Karpas-422 (cell line): ENCODE measurements around the gene DPPA2. TPM values are rescaled to one million over a fixed set of nuclear protein-coding genes. Genes with fewer than 3 reads are reported as not detected.

Experiments
- DNase-seq: peaks from one replicate; pipeline ENCODE4 v3.0.0-alpha.2; 2015
- H2AFZ ChIP-seq: fragments of 200-600 bp; sonication (generic); 2 replicates; pipeline ENCODE4 v1.6.1; 2014; ENCODE audit warnings: antibody characterized with exemption, low read length, mixed read lengths
- H3K27ac ChIP-seq: fragments of 200-600 bp; sonication (generic); 2 replicates; pipeline ENCODE4 v1.5.1; 2014; ENCODE audit warnings: mild to moderate bottlenecking, low read length, moderate library complexity
- H3K27me3 ChIP-seq: fragments of 200-600 bp; sonication (generic); 2 replicates; pipeline ENCODE4 v1.6.1; 2014; ENCODE audit warnings: low read length, mixed read lengths
- H3K36me3 ChIP-seq: fragments of 200-600 bp; sonication (generic); 2 replicates; pipeline ENCODE4 v1.6.1; 2014; ENCODE audit warnings: low read length, mixed read lengths; ENCODE audit not compliant: insufficient read depth
- H3K4me1 ChIP-seq: fragments of 200-600 bp; sonication (generic); 2 replicates; pipeline ENCODE4 v1.6.1; 2014; ENCODE audit warnings: mild to moderate bottlenecking, low read length, mixed read lengths
- H3K4me2 ChIP-seq: fragments of 200-600 bp; sonication (generic); 2 replicates; pipeline ENCODE4 v1.6.1; 2014; ENCODE audit warnings: low read length, low read depth, mild to moderate bottlenecking; ENCODE audit not compliant: poor library complexity, severe bottlenecking
- H3K4me3 ChIP-seq: fragments of 200-600 bp; sonication (generic); 2 replicates; pipeline ENCODE4 v1.5.1; 2014; ENCODE audit warnings: mild to moderate bottlenecking, antibody characterized with exemption, low read length, mixed read lengths
- H3K79me2 ChIP-seq: fragments of 200-600 bp; sonication (generic); 2 replicates; pipeline ENCODE4 v1.6.1; 2014; ENCODE audit warnings: mild to moderate bottlenecking, low read length, mixed read lengths
- H3K9ac ChIP-seq: fragments of 200-600 bp; sonication (generic); 2 replicates; pipeline ENCODE4 v1.6.0; 2014; ENCODE audit warnings: low read length
- H3K9me2 ChIP-seq: fragments of 200-600 bp; sonication (generic), shearing (Covaris generic); replicated peaks from 2 replicates; pipeline ENCODE4 v1.6.0; 2014; ENCODE audit warnings: mild to moderate bottlenecking, low read length, moderate library complexity; ENCODE audit not compliant: insufficient read depth
- H3K9me3 ChIP-seq: fragments of 300-700, 200-600 bp; sonication (generic); 2 replicates; pipeline ENCODE4 v1.6.1; 2014; ENCODE audit warnings: low read length, mixed read lengths
- H4K20me1 ChIP-seq: fragments of 200-600 bp; sonication (generic); 2 replicates; pipeline ENCODE4 v1.6.1; 2014; ENCODE audit warnings: mild to moderate bottlenecking, antibody characterized with exemption, low read length, low read depth; ENCODE audit not compliant: insufficient read depth
- total RNA-seq: library from RNA; depleted of rRNA; stranded (reverse); fragments of >200 nt; shearing (Covaris generic); gene quantifications from 2 replicates; pipeline ENCODE4 v1.2.3, GENCODE V29; 2014; ENCODE audit warnings: low replicate concordance

Gene DPPA2
- total RNA-seq, 1 experiment from 2014 or later, result not detected

DNA sequence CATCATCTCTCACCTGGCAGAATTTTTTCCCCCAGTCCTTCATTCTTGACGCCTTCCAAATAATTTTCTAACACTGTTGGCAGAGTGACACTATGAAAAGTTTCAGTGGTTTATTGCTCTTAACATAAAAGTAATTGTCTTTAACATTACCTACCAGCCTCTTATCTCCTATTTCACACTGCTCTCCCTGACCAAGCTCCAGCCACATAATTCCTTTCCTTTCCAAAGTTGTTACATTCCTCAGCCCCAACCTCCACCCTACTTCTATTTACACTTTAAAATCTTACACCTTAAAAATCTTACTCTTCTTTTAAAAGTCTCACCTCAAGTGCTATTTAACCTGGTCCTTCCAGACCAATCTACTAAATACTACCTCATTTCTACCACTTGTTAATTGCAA is 18.3 kb upstream of the DPPA2 start:
- Histone ChIP-seq H3K9me3 (no peaks in the 10 kb centered on the region), H3K9ac (no peak overlapping the region), H4K20me1 (no peaks in the 10 kb centered on the region), H3K4me1 (no peaks in the 10 kb centered on the region), H3K9me2 (no peaks in the 10 kb centered on the region), H3K36me3 (no peaks in the 10 kb centered on the region), H3K27ac (no peak overlapping the region), H3K79me2 (no peaks in the 10 kb centered on the region), H3K27me3 (no peaks in the 10 kb centered on the region), H3K4me3 (no peak overlapping the region), H3K4me2 (no peak overlapping the region), H2AFZ (no peak overlapping the region)
- DNase-seq, result no peak

GRCh38 chr3:109331692-109332091 is 15.4 kb upstream of the DPPA2 start:
- Histone ChIP-seq H3K4me2 (no peak overlapping the region), H3K27ac (no peak overlapping the region), H3K4me1 (no peaks in the 10 kb centered on the region), H3K9me2 (no peaks in the 10 kb centered on the region), H3K9ac (no peak overlapping the region), H3K9me3 (no peaks in the 10 kb centered on the region), H3K4me3 (no peak overlapping the region), H3K36me3 (no peaks in the 10 kb centered on the region), H3K27me3 (no peaks in the 10 kb centered on the region), H2AFZ (no peak overlapping the region), H3K79me2 (no peaks in the 10 kb centered on the region), H4K20me1 (no peaks in the 10 kb centered on the region)
- DNase-seq, result no peak

- Histone ChIP-seq H3K4me2 (no peak overlapping the region), H3K27me3 (no peaks in the 10 kb centered on the region), H2AFZ (no peak overlapping the region), H3K27ac (no peak overlapping the region), H3K9me3 (no peaks in the 10 kb centered on the region), H3K4me1 (no peaks in the 10 kb centered on the region), H3K4me3 (no peak overlapping the region), H3K79me2 (no peaks in the 10 kb centered on the region), H4K20me1 (no peaks in the 10 kb centered on the region), H3K36me3 (no peaks in the 10 kb centered on the region), H3K9me2 (no peaks in the 10 kb centered on the region), H3K9ac (no peak overlapping the region)
- no peak for DNase-seq
These were observed 14.1 kb upstream of the DPPA2 start for GRCh38 chr3:109330405-109330804.

DNA sequence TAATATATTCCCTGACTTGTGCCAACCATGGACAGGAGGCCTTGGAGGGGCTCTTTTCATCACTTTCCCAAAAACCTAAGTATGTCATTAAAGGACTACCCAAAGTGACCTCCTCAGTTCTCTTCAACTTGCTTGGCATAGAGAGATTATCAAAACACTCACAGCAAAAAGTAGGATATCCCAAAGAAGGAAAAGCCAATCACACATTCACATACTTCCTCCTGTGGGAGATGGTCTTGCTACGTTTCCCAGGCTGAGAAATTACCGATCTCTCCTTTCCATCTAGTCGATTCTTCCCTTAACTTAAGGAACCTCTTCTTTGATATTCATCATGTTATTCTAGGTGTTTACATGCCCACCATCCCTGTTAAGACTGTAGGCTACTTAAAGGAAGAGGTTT is 11.9 kb upstream of the DPPA2 start:
- no peak overlapping the region for H3K27ac ChIP-seq
- H3K9me3 ChIP-seq, result no peaks in the 10 kb centered on the region
- H2AFZ ChIP-seq, result no peak overlapping the region
- H4K20me1 ChIP-seq, result no peaks in the 10 kb centered on the region
- no peak overlapping the region for H3K4me3 ChIP-seq
- DNase-seq, result no peak
- no peaks in the 10 kb centered on the region for H3K79me2 ChIP-seq
- no peaks in the 10 kb centered on the region for H3K36me3 ChIP-seq
- no peaks in the 10 kb centered on the region for H3K4me1 ChIP-seq
- no peaks in the 10 kb centered on the region for H3K27me3 ChIP-seq
- H3K9ac ChIP-seq, result no peak overlapping the region
- no peaks in the 10 kb centered on the region for H3K9me2 ChIP-seq
- H3K4me2 ChIP-seq, result no peak overlapping the region

- Histone ChIP-seq H3K9me2 (no peaks in the 10 kb centered on the region), H3K4me1 (no peaks in the 10 kb centered on the region), H4K20me1 (no peaks in the 10 kb centered on the region), H3K9me3 (no peaks in the 10 kb centered on the region), H2AFZ (no peak overlapping the region), H3K27ac (no peak overlapping the region), H3K4me2 (no peak overlapping the region), H3K79me2 (no peaks in the 10 kb centered on the region), H3K36me3 (no peaks in the 10 kb centered on the region), H3K4me3 (no peak overlapping the region), H3K9ac (no peak overlapping the region), H3K27me3 (no peaks in the 10 kb centered on the region)
- DNase-seq, result no peak
These were observed 9.3 kb upstream of the DPPA2 start for GRCh38 chr3:109325657-109326056.

GRCh38 chr3:109325109-109325508 is 8.8 kb upstream of the DPPA2 start:
- Histone ChIP-seq H3K9ac (no peak overlapping the region), H2AFZ (no peak overlapping the region), H3K27ac (no peak overlapping the region), H3K4me1 (no peaks in the 10 kb centered on the region), H3K4me3 (no peak overlapping the region), H3K9me2 (no peaks in the 10 kb centered on the region), H3K9me3 (no peaks in the 10 kb centered on the region), H3K4me2 (no peak overlapping the region), H3K79me2 (no peaks in the 10 kb centered on the region), H3K27me3 (no peaks in the 10 kb centered on the region), H3K36me3 (no peaks in the 10 kb centered on the region), H4K20me1 (no peaks in the 10 kb centered on the region)
- DNase-seq, result no peak

DNA sequence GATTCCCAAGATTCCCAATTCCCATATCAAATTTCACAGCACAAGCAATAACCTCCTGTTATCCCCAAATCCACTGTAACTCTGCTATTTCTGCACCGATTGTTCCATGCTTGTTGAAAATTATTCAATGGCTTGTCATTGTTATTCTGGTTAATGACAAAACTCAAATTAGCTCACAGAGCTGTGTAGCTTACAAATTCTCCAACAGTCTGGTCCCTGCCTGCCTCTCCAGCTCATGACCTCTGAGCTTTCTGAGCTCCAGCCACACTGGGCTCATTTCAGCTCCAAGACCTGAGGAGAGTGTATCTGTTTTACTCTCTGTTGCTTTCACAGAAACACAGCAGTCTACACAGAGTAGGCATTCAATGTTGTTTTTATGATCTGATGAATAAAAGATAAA is 3.3 kb downstream of the DPPA2 start:
- H3K4me2 ChIP-seq, result no peak overlapping the region
- no peaks in the 10 kb centered on the region for H3K36me3 ChIP-seq
- no peak overlapping the region for H3K27ac ChIP-seq
- no peaks in the 10 kb centered on the region for H3K9me2 ChIP-seq
- H3K9ac ChIP-seq, result no peak overlapping the region
- no peak overlapping the region for H3K4me3 ChIP-seq
- H3K9me3 ChIP-seq, result no peaks in the 10 kb centered on the region
- H3K27me3 ChIP-seq, result no peaks in the 10 kb centered on the region
- H2AFZ ChIP-seq, result no peak overlapping the region
- no peaks in the 10 kb centered on the region for H3K79me2 ChIP-seq
- H4K20me1 ChIP-seq, result no peaks in the 10 kb centered on the region
- no peak for DNase-seq
- no peaks in the 10 kb centered on the region for H3K4me1 ChIP-seq

DNA sequence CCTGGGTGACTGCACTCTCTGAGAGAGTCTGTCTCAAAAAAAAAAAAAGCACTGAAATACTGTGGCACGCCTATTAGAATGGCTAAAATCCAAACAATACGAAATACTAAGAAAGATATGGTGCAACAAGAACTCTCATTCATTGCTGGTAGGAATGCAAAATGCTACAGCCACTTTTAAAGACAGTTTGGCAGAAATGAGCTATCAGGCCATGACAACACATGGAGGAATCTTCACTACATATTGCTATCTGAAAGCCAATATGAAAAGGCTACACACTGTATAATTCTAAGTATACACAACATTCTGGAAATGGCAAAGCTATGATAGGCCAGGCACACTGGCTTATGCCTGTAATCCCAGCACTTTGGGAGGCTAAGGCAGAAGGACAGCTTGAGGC is 18.8 kb downstream of the DPPA2 start:
- no peak for DNase-seq
- H3K9me2 ChIP-seq, result no peaks in the 10 kb centered on the region; the same call in 1 of the 2 replicates
- H3K27me3 ChIP-seq, result no peaks in the 10 kb centered on the region
- no peak overlapping the region for H3K4me3 ChIP-seq
- H3K4me1 ChIP-seq, result no peaks in the 10 kb centered on the region
- H3K27ac ChIP-seq, result no peak overlapping the region
- H3K79me2 ChIP-seq, result no peaks in the 10 kb centered on the region
- no peaks in the 10 kb centered on the region for H4K20me1 ChIP-seq
- H3K9ac ChIP-seq, result no peak overlapping the region
- no peak overlapping the region for H2AFZ ChIP-seq
- no peaks in the 10 kb centered on the region for H3K36me3 ChIP-seq
- no peaks in the 10 kb centered on the region for H3K9me3 ChIP-seq
- H3K4me2 ChIP-seq, result no peak overlapping the region

- Histone ChIP-seq H3K4me1 (no peaks in the 10 kb centered on the region), H3K36me3 (no peaks in the 10 kb centered on the region), H3K9me3 (no peaks in the 10 kb centered on the region), H2AFZ (no peak overlapping the region), H4K20me1 (no peaks in the 10 kb centered on the region), H3K27me3 (no peaks in the 10 kb centered on the region), H3K4me3 (no peak overlapping the region), H3K79me2 (no peaks in the 10 kb centered on the region), H3K9me2 (no peaks in the 10 kb centered on the region), H3K4me2 (no peak overlapping the region), H3K27ac (no peak overlapping the region), H3K9ac (no peak overlapping the region)
- DNase-seq, result no peak
These were observed 32.2 kb downstream of the DPPA2 start for GRCh38 chr3:109284071-109284470.
